CD4-positive, alpha-beta T cell (primary cell): Measurements from ENCODE around the gene CADPS. TPM values are rescaled to one million over a fixed set of nuclear protein-coding genes. Genes with fewer than 3 reads are reported as not detected.

Experiments
- ATAC-seq: fragments of 200-7000 bp; cut with Tn5 transposase; one replicate; pipeline ENCODE4 v1.10.0; 2022; ENCODE audit warnings: mild to moderate bottlenecking; ENCODE audit not compliant: poor library complexity
- CTCF ChIA-PET: fragments of 350-600 bp; sonication (Branson Sonifier 250); formaldehyde crosslinking; loops from one replicate; lab custom pipeline; 2021; ENCODE audit warnings: antibody characterized with exemption, inconsistent platforms; lab: Charles Lee
- POLR2A ChIA-PET: fragments of 350-600 bp; sonication (Branson Sonifier 250); formaldehyde crosslinking; loops from one replicate; lab custom pipeline; 2021; ENCODE audit warnings: antibody characterized with exemption, inconsistent platforms; lab: Charles Lee
- DNase-seq, 14 experiments: peaks; one replicate each; pipeline ENCODE4 v3.0.0-alpha.2; 2013 to 2020; ENCODE audit warnings: mixed read lengths in 2 of 14
- H3K27ac ChIP-seq, 2 donors: one replicate each; pipeline versions ENCODE4 v1.5.1 to v1.7.0; 2013; ENCODE audit warnings: low read length in 2 of 2, low read depth in 1 of 2, mild to moderate bottlenecking in 1 of 2
- H3K27me3 ChIP-seq, 2 experiments: 1 replicate in 1 of 2; 2 replicates in 1 of 2; pipeline versions ENCODE4 v1.6.1 to v1.7.0; 2013; ENCODE audit warnings: low read length in 2 of 2, control low read depth in 1 of 2, mild to moderate bottlenecking in 1 of 2, moderate library complexity in 1 of 2; ENCODE audit not compliant: insufficient read depth in 2 of 2, control insufficient read depth in 1 of 2
- H3K36me3 ChIP-seq: one replicate; pipeline ENCODE4 v1.6.1; 2013; ENCODE audit warnings: low read length, control low read depth; ENCODE audit not compliant: insufficient read depth
- H3K4me1 ChIP-seq: one replicate; pipeline ENCODE4 v1.6.1; 2013; ENCODE audit warnings: low read length, control low read depth; ENCODE audit not compliant: insufficient read depth
- H3K4me3 ChIP-seq: one replicate; pipeline ENCODE4 v1.5.1; 2013; ENCODE audit warnings: mild to moderate bottlenecking, low read length, moderate library complexity
- H3K9me3 ChIP-seq, 2 experiments: 1 replicate in 1 of 2; 2 replicates in 1 of 2; pipeline versions ENCODE4 v1.6.1 to v1.7.0; 2013; ENCODE audit warnings: low read length in 2 of 2, mild to moderate bottlenecking in 2 of 2, control low read depth in 1 of 2, moderate library complexity in 1 of 2; ENCODE audit not compliant: control insufficient read depth in 1 of 2, insufficient read depth in 1 of 2
- H3K27ac Mint-ChIP-seq: one replicate; pipeline ENCODE4 v1.8.0; 2020; ENCODE audit warnings: mixed read lengths
- H3K27me3 Mint-ChIP-seq: one replicate; pipeline ENCODE4 v1.8.0; 2021; ENCODE audit warnings: mixed read lengths
- H3K36me3 Mint-ChIP-seq: one replicate; pipeline ENCODE4 v1.8.0; 2021; ENCODE audit warnings: low read depth, mixed read lengths
- H3K4me1 Mint-ChIP-seq: one replicate; pipeline ENCODE4 v1.8.0; 2021; ENCODE audit warnings: low read depth, mixed read lengths
- H3K4me3 Mint-ChIP-seq: one replicate; pipeline ENCODE4 v1.8.0; 2020; ENCODE audit warnings: mild to moderate bottlenecking, mixed read lengths
- H3K9me3 Mint-ChIP-seq: one replicate; pipeline ENCODE4 v1.8.0; 2020; ENCODE audit warnings: mixed read lengths
- intact Hi-C, 2 experiments: fragments of 100-400 bp; cut with DNase I in 1 of 2; cut with micrococcal nuclease in 1 of 2; formaldehyde crosslinking; loops; one replicate each; pipeline versions ENCODE4 v1.15.1 to v1.9.0; 2023 to 2025; cut with DNase I, micrococcal nuclease
- total RNA-seq, 174 experiments: library from RNA in 2 of 174; stranded (reverse) in 2 of 174; gene quantifications; one replicate each; pipeline ENCODE4 v1.2.3 and lab custom pipeline; 2021 to 2026
- TF ChIP-seq, protein P1 (sequence below): fragments of 200-600 bp; IDR thresholded peaks from one replicate; pipeline ENCODE4 v1.8.0; 2022; ENCODE audit warnings: antibody characterized with exemption, mild to moderate bottlenecking

CADPS gene
- total RNA-seq, 2 experiments from 2014 or later: not detected

DNA sequence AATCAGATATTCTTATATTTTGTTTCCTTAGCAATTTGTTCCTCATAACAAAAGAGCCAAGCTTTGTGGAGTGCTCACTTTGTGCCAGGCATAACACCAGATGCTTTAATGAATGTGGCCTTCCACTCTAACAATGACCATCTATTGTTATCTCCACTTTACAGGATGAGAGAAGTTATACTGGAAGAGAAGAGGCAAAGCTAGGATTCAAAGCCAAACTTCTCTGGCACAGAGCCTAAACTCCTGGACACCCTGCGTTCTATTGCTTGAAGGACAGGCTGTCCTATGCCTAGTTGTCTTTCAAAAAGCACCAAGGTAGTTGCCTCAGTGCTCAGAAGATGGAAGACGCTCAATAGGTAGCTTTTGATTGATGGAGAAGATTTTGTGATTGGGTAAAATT, 378.7 kb downstream of the CADPS start:
- TF ChIP-seq, protein P1, sequence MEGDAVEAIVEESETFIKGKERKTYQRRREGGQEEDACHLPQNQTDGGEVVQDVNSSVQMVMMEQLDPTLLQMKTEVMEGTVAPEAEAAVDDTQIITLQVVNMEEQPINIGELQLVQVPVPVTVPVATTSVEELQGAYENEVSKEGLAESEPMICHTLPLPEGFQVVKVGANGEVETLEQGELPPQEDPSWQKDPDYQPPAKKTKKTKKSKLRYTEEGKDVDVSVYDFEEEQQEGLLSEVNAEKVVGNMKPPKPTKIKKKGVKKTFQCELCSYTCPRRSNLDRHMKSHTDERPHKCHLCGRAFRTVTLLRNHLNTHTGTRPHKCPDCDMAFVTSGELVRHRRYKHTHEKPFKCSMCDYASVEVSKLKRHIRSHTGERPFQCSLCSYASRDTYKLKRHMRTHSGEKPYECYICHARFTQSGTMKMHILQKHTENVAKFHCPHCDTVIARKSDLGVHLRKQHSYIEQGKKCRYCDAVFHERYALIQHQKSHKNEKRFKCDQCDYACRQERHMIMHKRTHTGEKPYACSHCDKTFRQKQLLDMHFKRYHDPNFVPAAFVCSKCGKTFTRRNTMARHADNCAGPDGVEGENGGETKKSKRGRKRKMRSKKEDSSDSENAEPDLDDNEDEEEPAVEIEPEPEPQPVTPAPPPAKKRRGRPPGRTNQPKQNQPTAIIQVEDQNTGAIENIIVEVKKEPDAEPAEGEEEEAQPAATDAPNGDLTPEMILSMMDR: no peak
- H3K4me3 Mint-ChIP-seq: no peak overlapping the region
- ATAC-seq: no peak
- no peak overlapping the region for H3K27ac Mint-ChIP-seq
- Histone ChIP-seq H3K36me3 (no peaks in the 10 kb centered on the region), H3K9me3 (no peaks in the 10 kb centered on the region), H3K27me3 (no peaks in the 10 kb centered on the region), H3K27ac (no peak overlapping the region), H3K4me1 (no peaks in the 10 kb centered on the region), H3K4me3 (no peak overlapping the region)
- intact Hi-C loops: no loop called here
- H3K36me3 Mint-ChIP-seq: no peaks in the 10 kb centered on the region
- no peaks in the 10 kb centered on the region for H3K27me3 Mint-ChIP-seq
- no peak for DNase-seq
- ChIA-PET CTCF (no interaction called here), POLR2A (no interaction called here)
- no peaks in the 10 kb centered on the region for H3K9me3 Mint-ChIP-seq
- no peaks in the 10 kb centered on the region for H3K4me1 Mint-ChIP-seq

DNA sequence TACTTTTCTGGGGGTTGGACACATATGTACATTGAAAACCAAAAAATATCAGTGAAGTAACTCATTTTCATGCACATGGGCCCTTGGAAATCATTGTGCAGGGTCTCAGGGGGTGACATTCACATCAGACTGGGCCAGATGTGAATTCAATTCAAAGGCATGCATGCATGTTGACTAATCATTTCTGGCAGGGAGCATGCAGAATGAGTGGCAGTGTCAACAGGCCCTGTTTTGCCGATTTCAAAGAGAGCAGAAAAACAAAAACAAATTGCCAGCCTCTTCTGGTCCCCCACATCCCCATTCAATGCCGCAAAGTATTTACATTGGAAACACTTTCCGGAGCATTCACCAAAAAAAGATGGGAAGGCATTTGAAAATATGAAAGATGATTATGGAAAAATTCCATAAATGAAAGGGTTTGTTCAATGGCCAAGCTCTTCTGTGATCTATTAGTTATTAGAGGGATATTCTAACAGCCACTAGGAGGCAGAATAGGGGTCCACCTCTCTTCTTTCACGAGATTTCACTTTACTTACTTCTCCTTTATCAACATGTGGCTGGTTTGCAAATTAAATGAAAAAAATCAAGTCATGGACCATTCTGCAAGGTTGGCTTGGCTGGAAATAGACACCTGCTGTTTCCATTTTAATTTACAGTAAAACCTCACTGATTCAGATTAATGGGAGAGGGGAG, 382.0 kb downstream of the CADPS start:
- Histone ChIP-seq H3K4me1 (no peaks in the 10 kb centered on the region), H3K27me3 (no peaks in the 10 kb centered on the region), H3K27ac (no peak overlapping the region), H3K4me3 (no peak overlapping the region), H3K36me3 (no peaks in the 10 kb centered on the region), H3K9me3 (no peaks in the 10 kb centered on the region)
- Mint-ChIP-seq H3K36me3 (no peaks in the 10 kb centered on the region), H3K9me3 (no peaks in the 10 kb centered on the region), H3K4me1 (no peaks in the 10 kb centered on the region), H3K27me3 (no peaks in the 10 kb centered on the region), H3K4me3 (no peak overlapping the region), H3K27ac (no peak overlapping the region)
- TF ChIP-seq, protein P1: no peak
- ChIA-PET POLR2A (no interaction called here), CTCF (no interaction called here)
- DNase-seq (no peak), ATAC-seq (no peak)
- intact Hi-C loops: no loop called here

DNA sequence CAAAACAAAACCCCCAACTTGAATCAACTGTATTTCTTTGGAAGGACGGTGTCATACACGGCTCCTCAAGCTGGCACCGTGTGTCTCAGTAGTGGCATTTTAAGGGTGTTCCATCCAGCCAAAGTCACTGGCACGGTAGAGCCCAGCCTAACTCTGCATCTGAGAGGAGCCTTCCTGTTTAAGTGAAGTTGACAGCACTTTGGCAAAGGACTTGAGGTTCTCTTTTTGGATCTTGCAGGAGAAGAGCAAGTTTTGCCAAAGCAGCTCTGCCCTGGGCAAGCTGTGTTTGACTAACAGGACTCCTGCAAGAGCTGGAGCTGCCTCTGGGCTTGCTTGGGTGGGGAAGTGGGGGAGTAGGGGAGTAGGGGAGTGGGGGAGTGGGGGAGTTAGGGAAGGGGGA, 392.3 kb downstream of the CADPS start:
- Mint-ChIP-seq H3K36me3 (no peaks in the 10 kb centered on the region), H3K27me3 (peaks cover 8% of the 10 kb centered on the region), H3K9me3 (peaks cover 3% of the 10 kb centered on the region), H3K4me3 (no peak overlapping the region), H3K4me1 (no peaks in the 10 kb centered on the region), H3K27ac (no peak overlapping the region)
- ChIA-PET CTCF (no interaction called here), POLR2A (no interaction called here)
- TF ChIP-seq, protein P1: no peak
- no peaks in the 10 kb centered on the region for H3K4me1 ChIP-seq
- DNase-seq: no peak
- no peaks in the 10 kb centered on the region for H3K9me3 ChIP-seq
- no peak overlapping the region for H3K4me3 ChIP-seq
- ATAC-seq: no peak
- H3K36me3 ChIP-seq: no peaks in the 10 kb centered on the region
- intact Hi-C loops: no loop called here
- peaks cover 0 to 2% of the 10 kb centered on the region in 2 experiments for H3K27me3 ChIP-seq
- no peak overlapping the region for H3K27ac ChIP-seq
